T-helper 1 cell treated with Interleukin-12 subunit alpha and Interleukin-12 subunit beta and Interleukin-4 antibody, amounts not matched to agents 30 ng/mL and 1 ng/mL, for 36 hours (primary cell): Measurements from ENCODE around the gene PLXND1. TPM values are rescaled to one million over a fixed set of nuclear protein-coding genes. Genes with fewer than 3 reads are reported as not detected.
"Not testable (repeated sequence)": the region's sequence is repeated elsewhere in the genome, so short reads cannot be mapped to it uniquely, and the experiment has no call there.

Experiments
- intact Hi-C: fragments of 100-400 bp; cut with micrococcal nuclease; formaldehyde crosslinking; loops from one replicate; pipeline ENCODE4 v1.15.1; 2024
- total RNA-seq: library from RNA; stranded (reverse); gene quantifications from 2 replicates; pipeline ENCODE4 v1.2.3, GENCODE V29; 2022

The PLXND1 gene
- total RNA-seq, 1 donor from 2014 or later, result 0.81 TPM

- intact Hi-C loops, result no loop called here
These were observed 76.9 kb downstream of the PLXND1 start for GRCh38 chr3:129529436-129530210.

GRCh38 chr3:129528589-129529100 lies 77.8 kb downstream of the PLXND1 start, which contains the start of gene RHO:
Gene RHO (plus strand): TSS chr3:129528639. CDS start chr3:129528734, 95 bp downstream.
- intact Hi-C loops, result no loop called here

GRCh38 chr3:129527262-129527661 lies 79.2 kb downstream of the PLXND1 start:
- intact Hi-C loops, result no loop called here

- intact Hi-C loops, result no loop called here
These were observed 80.2 kb downstream of the PLXND1 start for GRCh38 chr3:129526121-129526900.

- intact Hi-C loops, result no loop called here
These were observed 81.0 kb downstream of the PLXND1 start for GRCh38 chr3:129525341-129525968.

- intact Hi-C loops, result no loop called here
These were observed 82.4 kb downstream of the PLXND1 start for GRCh38 chr3:129524081-129524480.

GRCh38 chr3:129522953-129523352 lies 83.5 kb downstream of the PLXND1 start:
- intact Hi-C loops, result no loop called here

- intact Hi-C loops, result no loop called here
These were observed 84.9 kb downstream of the PLXND1 start for GRCh38 chr3:129521611-129522010.

- intact Hi-C loops, result no loop called here
These were observed 85.5 kb downstream of the PLXND1 start for GRCh38 chr3:129520960-129521359.

GRCh38 chr3:129519896-129520715 lies 86.4 kb downstream of the PLXND1 start:
- intact Hi-C loops, result no loop called here

- intact Hi-C loops, result no loop called here
These were observed 87.0 kb downstream of the PLXND1 start for GRCh38 chr3:129519449-129519848.

GRCh38 chr3:129518581-129518980 lies 87.9 kb downstream of the PLXND1 start:
- intact Hi-C loops, result no loop called here

GRCh38 chr3:129518038-129518561 lies 88.4 kb downstream of the PLXND1 start:
- intact Hi-C loops, result no loop called here

GRCh38 chr3:129517516-129517915 lies 89.0 kb downstream of the PLXND1 start:
- intact Hi-C loops, result no loop called here

- intact Hi-C loops, result not testable (repeated sequence)
These were observed 90.5 kb downstream of the PLXND1 start for GRCh38 chr3:129515821-129516432.

GRCh38 chr3:129515108-129515820 lies 91.2 kb downstream of the PLXND1 start:
- intact Hi-C loops, result not testable (repeated sequence)

- intact Hi-C loops, result no loop called here
These were observed 91.9 kb downstream of the PLXND1 start for GRCh38 chr3:129514563-129514962.

GRCh38 chr3:129514110-129514509 lies 92.4 kb downstream of the PLXND1 start:
- intact Hi-C loops, result no loop called here

- intact Hi-C loops, result no loop called here
These were observed 92.8 kb downstream of the PLXND1 start for GRCh38 chr3:129513705-129514104.

GRCh38 chr3:129512595-129512994 lies 93.9 kb downstream of the PLXND1 start:
- intact Hi-C loops, result no loop called here
